SK-N-SH treated with all-trans-retinoic acid at 6 μM for 48 hours (cell line): ENCODE results near the gene TAS2R60.
"Not testable (repeated sequence)": the region's sequence is repeated elsewhere in the genome, so short reads cannot be mapped to it uniquely, and the experiment has no call there.

Source experiments
- ATAC-seq: fragments of 200-7000 bp; cut with Tn5 transposase; 3 replicates; pipeline ENCODE4 v1.9.1; 2020; ENCODE audit warnings: mild to moderate bottlenecking, moderate library complexity
- ARNTL ChIP-seq: fragments of 450-650 bp; formaldehyde crosslinking; IDR thresholded peaks from 2 replicates; pipeline ENCODE4 v1.5.0; 2020; ENCODE audit warnings: low read depth, mild to moderate bottlenecking, moderate library complexity, borderline replicate concordance
- ESRRG ChIP-seq: fragments of 250-450 bp; sonication (Bioruptor Pico); IDR thresholded peaks from 2 replicates; pipeline ENCODE4 v1.6.1; 2021; ENCODE audit warnings: mild to moderate bottlenecking
- GLIS3 ChIP-seq: fragments of 250-450 bp; sonication (Bioruptor Pico); IDR thresholded peaks from 2 replicates; pipeline ENCODE4 v1.5.0; 2020; ENCODE audit warnings: mild to moderate bottlenecking, moderate library complexity
- ISL1 ChIP-seq: fragments of 250-450 bp; sonication (Bioruptor Pico); IDR thresholded peaks from 2 replicates; pipeline ENCODE4 v2.1.2; 2022; ENCODE audit warnings: mild to moderate bottlenecking, moderate library complexity
- OSR1 ChIP-seq: fragments of 250-450 bp; sonication (Bioruptor Pico); IDR thresholded peaks from 2 replicates; pipeline ENCODE4 v1.8.0; 2022; ENCODE audit warnings: moderate library complexity, mild to moderate bottlenecking, inconsistent platforms
- PPARA ChIP-seq: fragments of 250-450 bp; sonication (Bioruptor Pico); IDR thresholded peaks from 2 replicates; pipeline ENCODE4 v1.5.0; 2020; ENCODE audit warnings: mild to moderate bottlenecking, borderline replicate concordance
- RARB ChIP-seq: fragments of 250-450 bp; sonication (Bioruptor Pico); IDR thresholded peaks from 2 replicates; pipeline ENCODE4 v1.8.0; 2021; ENCODE audit warnings: mild to moderate bottlenecking, moderate library complexity
- SNAI2 ChIP-seq: fragments of 250-450 bp; sonication (Bioruptor Pico); IDR thresholded peaks from 2 replicates; pipeline ENCODE4 v1.5.0; 2020; ENCODE audit warnings: mild to moderate bottlenecking, moderate library complexity
- TOX ChIP-seq: fragments of 250-450 bp; sonication (Bioruptor Pico); IDR thresholded peaks from 2 replicates; pipeline ENCODE4 v1.8.0; 2021; ENCODE audit warnings: mild to moderate bottlenecking, moderate library complexity, borderline replicate concordance
- ZC3H10 ChIP-seq: fragments of 250-450 bp; sonication (Bioruptor Pico); IDR thresholded peaks from 2 replicates; pipeline ENCODE4 v1.5.1; 2021; ENCODE audit warnings: mild to moderate bottlenecking, moderate library complexity
- ZFP30 ChIP-seq: fragments of 450-650 bp; formaldehyde crosslinking; IDR thresholded peaks from 2 replicates; pipeline ENCODE4 v1.5.0; 2022; ENCODE audit warnings: mild to moderate bottlenecking, moderate library complexity
- ZNF565 ChIP-seq: fragments of 450-650 bp; formaldehyde crosslinking; conservative IDR thresholded peaks from 2 replicates; pipeline ENCODE4 v1.5.0; 2020; ENCODE audit warnings: low read depth, mild to moderate bottlenecking, moderate library complexity
- TF ChIP-seq, protein P1 (sequence below): fragments of 250-450 bp; sonication (Bioruptor Pico); IDR thresholded peaks from 2 replicates; pipeline ENCODE4 v1.5.0; 2020; ENCODE audit warnings: mild to moderate bottlenecking, moderate library complexity
- TF ChIP-seq, protein P2 (sequence below): fragments of 250-450 bp; sonication (Bioruptor Pico); IDR thresholded peaks from 2 replicates; pipeline ENCODE4 v1.5.1; 2021; ENCODE audit warnings: mild to moderate bottlenecking, moderate library complexity
- TF ChIP-seq, protein P3 (sequence below): fragments of 250-450 bp; sonication (Bioruptor Pico); IDR thresholded peaks from 2 replicates; pipeline ENCODE4 v1.5.1; 2020; ENCODE audit warnings: low read depth, mild to moderate bottlenecking, moderate library complexity

TAS2R60 gene

DNA sequence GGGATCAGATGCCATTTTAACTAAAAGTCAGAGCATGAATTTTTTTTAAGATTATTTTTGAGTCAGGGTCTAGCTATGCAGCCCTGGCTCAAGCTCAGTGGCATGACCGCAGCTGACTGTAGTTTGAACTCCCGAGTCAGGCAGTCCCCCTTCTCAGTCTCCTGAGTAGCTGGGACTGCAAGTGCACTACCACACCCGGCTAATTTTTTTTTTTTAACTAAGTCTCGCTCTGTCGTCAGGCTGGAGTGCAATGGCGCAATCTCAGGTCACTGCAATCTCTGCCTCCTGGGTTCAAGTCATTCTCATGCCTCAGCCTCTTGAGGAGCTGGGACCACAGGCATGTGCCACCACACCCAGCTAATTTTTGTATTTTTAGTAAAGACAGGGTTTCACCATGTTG lies 42.2 kb downstream of the TAS2R60 start:
- TF ChIP-seq, protein P1, sequence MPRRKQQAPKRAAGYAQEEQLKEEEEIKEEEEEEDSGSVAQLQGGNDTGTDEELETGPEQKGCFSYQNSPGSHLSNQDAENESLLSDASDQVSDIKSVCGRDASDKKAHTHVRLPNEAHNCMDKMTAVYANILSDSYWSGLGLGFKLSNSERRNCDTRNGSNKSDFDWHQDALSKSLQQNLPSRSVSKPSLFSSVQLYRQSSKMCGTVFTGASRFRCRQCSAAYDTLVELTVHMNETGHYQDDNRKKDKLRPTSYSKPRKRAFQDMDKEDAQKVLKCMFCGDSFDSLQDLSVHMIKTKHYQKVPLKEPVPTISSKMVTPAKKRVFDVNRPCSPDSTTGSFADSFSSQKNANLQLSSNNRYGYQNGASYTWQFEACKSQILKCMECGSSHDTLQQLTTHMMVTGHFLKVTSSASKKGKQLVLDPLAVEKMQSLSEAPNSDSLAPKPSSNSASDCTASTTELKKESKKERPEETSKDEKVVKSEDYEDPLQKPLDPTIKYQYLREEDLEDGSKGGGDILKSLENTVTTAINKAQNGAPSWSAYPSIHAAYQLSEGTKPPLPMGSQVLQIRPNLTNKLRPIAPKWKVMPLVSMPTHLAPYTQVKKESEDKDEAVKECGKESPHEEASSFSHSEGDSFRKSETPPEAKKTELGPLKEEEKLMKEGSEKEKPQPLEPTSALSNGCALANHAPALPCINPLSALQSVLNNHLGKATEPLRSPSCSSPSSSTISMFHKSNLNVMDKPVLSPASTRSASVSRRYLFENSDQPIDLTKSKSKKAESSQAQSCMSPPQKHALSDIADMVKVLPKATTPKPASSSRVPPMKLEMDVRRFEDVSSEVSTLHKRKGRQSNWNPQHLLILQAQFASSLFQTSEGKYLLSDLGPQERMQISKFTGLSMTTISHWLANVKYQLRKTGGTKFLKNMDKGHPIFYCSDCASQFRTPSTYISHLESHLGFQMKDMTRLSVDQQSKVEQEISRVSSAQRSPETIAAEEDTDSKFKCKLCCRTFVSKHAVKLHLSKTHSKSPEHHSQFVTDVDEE (CRISPR knock-in tag) = no peak
- TF ChIP-seq ISL1 (CRISPR knock-in tag) = no peak
- no peak for TF ChIP-seq PPARA (CRISPR knock-in tag)
- TF ChIP-seq TOX (CRISPR knock-in tag) = no peak
- TF ChIP-seq, protein P2, sequence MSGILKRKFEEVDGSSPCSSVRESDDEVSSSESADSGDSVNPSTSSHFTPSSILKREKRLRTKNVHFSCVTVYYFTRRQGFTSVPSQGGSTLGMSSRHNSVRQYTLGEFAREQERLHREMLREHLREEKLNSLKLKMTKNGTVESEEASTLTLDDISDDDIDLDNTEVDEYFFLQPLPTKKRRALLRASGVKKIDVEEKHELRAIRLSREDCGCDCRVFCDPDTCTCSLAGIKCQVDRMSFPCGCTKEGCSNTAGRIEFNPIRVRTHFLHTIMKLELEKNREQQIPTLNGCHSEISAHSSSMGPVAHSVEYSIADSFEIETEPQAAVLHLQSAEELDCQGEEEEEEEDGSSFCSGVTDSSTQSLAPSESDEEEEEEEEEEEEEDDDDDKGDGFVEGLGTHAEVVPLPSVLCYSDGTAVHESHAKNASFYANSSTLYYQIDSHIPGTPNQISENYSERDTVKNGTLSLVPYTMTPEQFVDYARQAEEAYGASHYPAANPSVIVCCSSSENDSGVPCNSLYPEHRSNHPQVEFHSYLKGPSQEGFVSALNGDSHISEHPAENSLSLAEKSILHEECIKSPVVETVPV (CRISPR knock-in tag) = no peak
- TF ChIP-seq ZFP30 (CRISPR knock-in tag) = no peak
- no peak for TF ChIP-seq RARB
- no peak for TF ChIP-seq ZC3H10 (CRISPR knock-in tag)
- TF ChIP-seq GLIS3 (CRISPR knock-in tag) = no peak
- TF ChIP-seq SNAI2 (CRISPR knock-in tag) = no peak
- ATAC-seq = peak; percentile 28; the same call in 2 of the 3 replicates

DNA sequence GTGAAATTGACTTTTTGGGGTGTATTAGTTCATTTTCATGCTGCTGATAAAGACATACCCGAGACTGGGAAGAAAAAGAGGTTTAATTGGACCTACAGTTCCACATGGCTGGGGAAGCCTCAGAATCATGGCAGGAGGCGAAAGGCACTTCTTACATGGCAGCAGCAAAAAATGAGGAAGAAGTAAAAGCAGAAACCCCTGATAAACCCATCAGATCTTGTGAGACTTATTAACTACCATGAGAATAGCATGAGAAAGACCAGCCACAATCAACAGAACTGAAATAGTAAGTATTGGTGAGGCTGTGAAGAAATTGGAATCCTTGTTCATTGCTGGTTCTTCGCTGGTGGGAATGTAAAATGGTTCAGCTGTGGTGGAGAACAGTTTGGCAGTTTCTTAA lies 43.0 kb downstream of the TAS2R60 start:
- ATAC-seq = not testable (repeated sequence)

DNA sequence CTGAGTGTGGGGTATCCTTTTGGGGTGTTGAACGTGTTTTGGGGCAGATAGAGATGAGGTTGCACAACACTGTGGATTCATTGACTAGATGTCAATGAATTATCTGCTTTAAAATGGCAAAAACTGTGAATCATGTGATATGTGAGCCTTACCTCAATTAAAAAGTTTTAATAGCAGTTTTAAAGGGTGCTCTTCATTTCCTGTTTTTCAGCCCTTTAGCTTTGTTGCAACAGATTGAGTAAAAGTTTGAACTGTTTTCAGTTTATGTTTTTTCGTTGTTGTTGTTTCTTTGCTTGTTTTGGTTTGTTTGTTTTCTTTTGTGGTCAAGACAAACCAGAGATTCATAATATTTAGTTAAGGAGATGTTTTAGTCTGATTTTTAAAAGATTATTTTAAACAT lies 43.8 kb downstream of the TAS2R60 start:
- no peak for ATAC-seq
- TF ChIP-seq ESRRG (CRISPR knock-in tag) (no peak), OSR1 (CRISPR knock-in tag) (no peak), ZFP30 (CRISPR knock-in tag) (no peak), ARNTL (CRISPR knock-in tag) (no peak), GLIS3 (CRISPR knock-in tag) (no peak), ZNF565 (CRISPR knock-in tag) (no peak)
- TF ChIP-seq, protein P1 (CRISPR knock-in tag) = no peak
- TF ChIP-seq, protein P3, sequence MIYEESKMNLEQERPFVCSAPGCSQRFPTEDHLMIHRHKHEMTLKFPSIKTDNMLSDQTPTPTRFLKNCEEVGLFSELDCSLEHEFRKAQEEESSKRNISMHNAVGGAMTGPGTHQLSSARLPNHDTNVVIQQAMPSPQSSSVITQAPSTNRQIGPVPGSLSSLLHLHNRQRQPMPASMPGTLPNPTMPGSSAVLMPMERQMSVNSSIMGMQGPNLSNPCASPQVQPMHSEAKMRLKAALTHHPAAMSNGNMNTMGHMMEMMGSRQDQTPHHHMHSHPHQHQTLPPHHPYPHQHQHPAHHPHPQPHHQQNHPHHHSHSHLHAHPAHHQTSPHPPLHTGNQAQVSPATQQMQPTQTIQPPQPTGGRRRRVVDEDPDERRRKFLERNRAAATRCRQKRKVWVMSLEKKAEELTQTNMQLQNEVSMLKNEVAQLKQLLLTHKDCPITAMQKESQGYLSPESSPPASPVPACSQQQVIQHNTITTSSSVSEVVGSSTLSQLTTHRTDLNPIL (CRISPR knock-in tag) = no peak

DNA sequence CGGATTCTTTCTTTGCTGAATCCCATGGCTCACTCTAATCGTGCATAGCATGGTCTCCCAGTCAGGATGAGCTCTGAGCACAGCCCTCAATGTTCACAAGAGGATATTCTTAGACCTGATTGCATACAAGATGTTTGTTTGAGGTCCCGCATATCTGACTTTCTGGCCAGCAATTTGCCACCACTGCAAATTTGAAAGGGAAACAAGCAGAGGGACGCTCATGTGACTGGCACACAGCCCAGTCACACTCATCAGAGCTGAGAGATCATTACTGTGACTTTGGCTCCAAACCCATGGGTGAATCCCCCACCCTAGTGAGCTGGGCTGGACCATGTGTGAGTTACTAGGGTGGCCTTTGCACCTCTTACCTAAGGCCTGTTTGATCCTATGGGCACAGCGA lies 44.3 kb downstream of the TAS2R60 start:
- TF ChIP-seq ZC3H10 (CRISPR knock-in tag) (peak; percentile 41; the same call in 1 of the 2 replicates), GLIS3 (CRISPR knock-in tag) (no peak), PPARA (CRISPR knock-in tag) (no peak), ISL1 (CRISPR knock-in tag) (no peak), OSR1 (CRISPR knock-in tag) (no peak)
- TF ChIP-seq, protein P1 (CRISPR knock-in tag) = no peak
- TF ChIP-seq, all 23 proteins: peak for 1
- ATAC-seq = peak; percentile 22
